8988T (cell line): ENCODE results near the gene NDUFAF3.

Experiments used
- DNase-seq: peaks from one replicate; pipeline ENCODE4 v3.0.0; 2011

Gene NDUFAF3, protein sequence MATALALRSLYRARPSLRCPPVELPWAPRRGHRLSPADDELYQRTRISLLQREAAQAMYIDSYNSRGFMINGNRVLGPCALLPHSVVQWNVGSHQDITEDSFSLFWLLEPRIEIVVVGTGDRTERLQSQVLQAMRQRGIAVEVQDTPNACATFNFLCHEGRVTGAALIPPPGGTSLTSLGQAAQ

DNA sequence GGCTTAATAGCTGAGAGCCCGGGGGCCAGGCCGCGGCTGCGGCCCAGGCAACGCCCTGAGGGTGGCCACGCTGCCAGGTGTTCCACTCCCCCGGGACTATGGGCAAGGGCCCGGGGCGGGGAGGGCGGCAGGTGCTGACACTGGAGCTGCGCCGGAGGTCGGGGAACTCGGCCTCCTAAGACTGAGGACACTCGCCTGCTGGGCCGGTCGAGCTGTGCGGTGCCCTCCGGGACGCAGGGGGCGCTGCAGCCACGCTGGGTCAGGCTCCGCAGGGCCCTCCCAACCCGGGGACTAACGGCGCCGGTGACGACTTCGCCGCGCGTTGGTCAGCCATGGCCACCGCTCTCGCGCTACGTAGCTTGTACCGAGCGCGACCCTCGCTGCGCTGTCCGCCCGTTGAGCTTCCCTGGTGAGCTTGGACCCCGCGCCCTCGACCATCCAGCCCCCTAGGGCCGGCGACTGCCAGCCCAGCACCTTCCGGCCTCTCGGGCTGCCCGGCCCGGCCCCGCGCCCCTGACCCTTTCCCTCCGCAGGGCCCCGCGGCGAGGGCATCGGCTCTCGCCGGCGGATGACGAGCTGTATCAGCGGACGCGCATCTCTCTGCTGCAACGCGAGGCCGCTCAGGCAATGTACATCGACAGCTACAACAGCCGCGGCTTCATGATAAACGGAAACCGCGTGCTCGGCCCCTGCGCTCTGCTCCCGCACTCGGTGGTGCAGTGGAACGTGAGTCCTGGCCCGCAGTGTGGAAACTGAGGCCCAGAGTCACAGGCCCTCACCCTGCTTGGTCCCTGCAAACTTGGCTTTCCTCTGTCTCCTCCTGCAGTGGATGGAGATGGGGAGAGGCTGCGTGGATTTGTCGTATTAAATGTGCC lies at the start of gene NDUFAF3:
TSS of gene NDUFAF3 (plus strand) at position 309 of the 875 bp plus-strand sequence. CDS start at position 333, 24 bp downstream.
- peak; percentile 93 for DNase-seq

DNA sequence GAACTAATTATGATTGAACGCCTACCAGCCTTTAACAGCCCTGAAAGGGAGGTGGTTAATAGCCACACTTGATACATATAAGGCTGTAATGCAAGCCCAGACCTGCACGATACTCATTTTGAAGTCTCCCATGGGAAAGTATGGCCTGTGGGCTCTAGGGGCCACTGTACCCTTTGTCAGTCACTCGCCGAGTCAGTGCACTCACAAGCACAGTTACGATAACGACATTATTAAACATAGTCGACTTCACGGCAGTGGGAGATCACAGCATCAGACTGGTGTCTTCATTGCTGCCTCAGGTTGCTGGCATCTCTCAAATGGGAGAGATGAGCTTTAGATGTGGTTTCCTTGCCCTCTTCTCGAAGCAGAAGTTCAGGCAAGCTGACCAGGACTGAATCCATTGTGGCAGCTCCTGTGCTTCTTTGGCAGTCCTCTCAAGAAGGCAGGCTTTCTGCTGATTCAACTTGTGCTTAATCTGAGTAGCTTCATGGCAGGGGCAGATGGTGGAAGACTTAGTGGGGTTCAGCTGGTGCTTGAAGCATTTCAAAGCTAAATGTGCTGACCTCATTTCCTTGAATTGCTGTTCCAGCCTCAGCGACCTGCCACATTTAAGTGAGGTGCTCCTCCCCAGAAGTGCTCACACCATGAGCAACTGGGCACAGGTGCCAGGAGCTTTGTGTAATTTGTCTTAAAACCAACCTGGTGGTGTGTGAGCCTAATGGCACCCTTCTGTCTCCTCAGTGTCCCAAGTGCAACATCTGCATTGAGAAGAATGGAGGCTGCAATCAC lies 47.7 kb upstream of the NDUFAF3 start:
- no peak for DNase-seq

DNA sequence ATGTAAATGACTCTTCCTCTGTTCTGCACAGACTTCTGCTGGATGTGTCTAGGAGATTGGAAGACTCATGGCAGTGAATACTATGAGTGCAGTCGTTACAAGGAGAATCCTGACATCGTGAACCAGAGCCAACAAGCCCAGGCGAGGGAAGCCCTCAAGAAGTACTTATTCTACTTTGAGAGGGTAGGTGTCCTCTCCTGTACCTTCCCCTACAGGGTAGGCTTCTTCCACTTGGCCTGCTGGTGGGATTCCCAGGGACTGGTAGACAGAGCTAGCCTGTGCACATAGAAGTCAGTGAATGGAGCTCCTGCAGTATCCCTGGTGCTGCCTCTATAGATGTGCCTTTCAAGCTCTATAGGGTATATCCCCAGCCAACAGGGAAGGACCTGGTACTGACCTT lies 42.5 kb upstream of the NDUFAF3 start:
- DNase-seq = no peak

DNA sequence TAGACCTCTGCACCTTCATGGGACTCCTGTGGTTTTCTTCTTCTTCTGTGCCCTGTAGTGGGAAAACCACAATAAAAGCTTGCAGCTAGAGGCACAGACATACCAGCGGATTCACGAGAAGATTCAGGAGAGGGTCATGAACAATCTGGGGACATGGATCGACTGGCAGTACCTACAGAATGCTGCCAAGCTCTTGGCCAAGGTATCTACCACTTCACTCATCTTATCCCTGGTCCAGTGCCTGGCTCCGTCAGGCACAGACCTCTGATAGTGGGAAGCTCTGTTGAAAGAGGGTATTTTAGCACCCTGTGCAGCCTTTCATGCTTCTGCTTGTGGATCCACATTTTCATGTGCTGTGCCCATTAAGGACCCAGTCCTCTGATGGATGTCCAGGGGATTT lies 41.6 kb upstream of the NDUFAF3 start:
- DNase-seq = no peak

DNA sequence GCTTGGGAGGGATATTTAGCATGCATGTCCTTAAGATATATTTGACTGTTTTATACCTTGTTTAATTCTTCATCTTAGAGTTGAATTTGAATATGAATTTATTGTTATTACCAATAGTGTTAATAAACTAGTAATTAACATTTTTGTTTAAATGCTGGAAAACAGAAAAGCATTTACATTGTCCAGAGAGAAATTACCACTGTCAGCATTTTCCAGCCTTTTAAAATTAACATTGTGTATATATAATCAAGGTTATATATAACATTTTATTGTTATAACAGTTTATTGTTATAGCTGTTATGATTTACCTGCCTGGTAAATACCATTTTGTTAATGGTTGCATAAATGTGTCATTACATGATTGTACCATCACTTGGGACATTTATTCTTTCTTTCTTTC lies 39.9 kb upstream of the NDUFAF3 start:
- no peak for DNase-seq

DNA sequence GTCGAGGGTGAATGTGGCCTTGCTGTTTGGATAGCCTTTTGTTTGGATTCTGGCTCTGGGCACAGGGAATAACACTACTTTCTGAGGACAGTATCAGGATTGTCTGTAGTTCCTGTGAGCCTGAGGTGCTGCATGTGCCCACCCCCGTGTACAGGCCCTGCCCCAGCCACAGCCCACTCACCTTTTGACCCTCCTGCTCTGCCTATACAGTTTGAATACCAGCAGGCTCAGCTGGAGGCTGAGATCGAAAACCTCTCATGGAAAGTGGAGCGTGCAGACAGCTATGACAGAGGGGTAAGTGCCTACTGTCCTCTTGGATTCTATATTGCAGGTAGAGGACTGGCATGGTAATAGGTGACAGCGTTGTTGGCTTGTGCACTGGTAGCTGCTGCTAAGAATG lies 39.2 kb upstream of the NDUFAF3 start:
- no peak for DNase-seq

DNA sequence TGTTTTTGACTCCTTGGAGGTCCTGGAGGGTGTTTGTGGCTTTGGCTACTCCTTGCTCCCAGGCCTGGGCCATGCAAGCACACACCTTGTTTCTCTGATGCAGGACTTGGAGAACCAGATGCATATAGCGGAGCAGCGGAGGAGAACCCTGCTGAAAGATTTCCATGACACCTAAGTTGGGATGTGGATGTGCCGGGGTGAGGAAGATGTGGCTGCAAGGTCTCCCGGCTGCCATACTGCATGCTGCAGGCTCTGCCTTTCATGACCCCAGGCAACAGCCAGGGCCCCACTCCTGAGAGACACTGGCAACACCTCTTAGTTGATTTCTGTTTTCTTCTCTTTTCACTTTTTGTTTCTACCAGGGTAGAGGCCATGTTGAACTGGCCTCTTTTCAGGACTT lies 38.8 kb upstream of the NDUFAF3 start:
- DNase-seq = no peak

DNA sequence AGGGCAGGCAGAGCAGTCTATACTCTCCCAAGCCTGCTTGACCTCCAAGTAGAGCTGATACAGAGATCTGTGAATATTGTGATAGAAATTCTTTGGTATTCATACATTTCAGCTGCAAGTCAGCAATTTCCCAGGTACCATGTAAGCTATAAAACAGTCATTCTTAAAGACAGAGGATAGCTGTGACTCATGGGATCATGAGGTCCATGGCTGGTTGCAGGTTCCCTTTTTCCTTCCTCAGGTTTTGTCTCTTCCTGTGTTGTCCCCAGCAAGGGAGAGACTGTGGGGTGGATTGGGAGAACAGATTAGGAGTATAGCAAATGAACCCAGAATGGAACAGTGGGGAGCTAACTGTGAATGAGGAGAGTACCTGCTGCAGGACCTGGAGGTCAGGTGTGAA lies 37.3 kb upstream of the NDUFAF3 start:
- no peak for DNase-seq

DNA sequence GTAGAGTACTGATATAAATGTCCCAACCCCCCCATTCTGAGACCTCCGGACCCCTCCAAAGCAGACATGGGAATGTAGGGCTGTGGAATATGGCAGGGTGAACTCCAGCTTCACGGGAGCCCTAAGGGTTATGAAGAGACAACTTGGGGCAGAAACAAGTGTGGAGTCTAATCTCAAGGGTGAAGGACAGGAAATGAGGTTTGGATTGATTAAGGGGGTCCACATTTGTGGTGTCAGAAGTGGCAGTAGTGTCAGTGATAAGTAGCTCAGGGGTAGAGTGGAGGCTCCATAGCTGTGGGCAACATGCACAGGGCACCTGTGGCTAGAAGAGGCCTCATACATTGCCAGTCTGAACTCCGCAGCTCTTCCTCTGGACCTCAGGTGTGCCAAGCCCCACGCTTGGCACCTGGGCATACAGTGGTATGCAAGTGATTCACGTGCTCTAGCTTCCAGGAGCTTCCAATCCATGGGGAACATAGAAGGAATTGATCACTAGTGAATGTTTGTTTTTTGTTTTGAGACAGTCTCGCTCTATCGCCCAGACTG lies 36.0 kb upstream of the NDUFAF3 start:
- no peak for DNase-seq

DNA sequence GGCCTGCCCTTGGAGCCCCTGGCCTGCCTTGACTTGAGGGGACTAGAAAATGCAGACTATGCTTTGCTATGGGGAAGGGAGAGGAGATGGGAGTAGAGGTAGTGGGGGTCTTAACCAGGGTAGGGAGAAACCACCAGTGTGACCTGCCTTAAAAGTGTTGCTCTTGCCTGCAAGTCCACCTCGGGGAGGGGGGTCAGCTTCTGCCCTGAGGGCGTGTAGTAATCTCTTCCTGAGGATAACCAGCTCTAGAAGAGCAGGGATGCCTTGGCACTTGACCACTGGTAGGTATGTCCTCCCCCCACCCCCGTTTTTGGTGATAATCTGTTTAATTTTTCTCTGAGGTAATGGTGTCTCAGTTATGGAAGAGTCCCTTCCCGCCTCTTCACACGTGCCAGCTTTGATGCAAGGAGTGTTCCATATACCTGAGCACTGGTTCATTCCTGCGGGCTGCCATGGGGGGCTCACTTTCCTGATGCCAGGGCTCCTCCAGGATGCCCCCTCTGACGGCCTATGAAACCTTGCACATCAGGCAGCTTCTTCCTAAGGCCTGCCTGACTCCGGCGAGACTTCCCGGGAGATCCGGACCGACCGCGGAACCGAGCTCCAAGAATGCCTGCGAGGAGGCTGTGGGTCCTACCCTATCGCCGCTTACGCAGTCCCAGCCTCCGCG lies 32.7 kb upstream of the NDUFAF3 start:
- DNase-seq = no peak

DNA sequence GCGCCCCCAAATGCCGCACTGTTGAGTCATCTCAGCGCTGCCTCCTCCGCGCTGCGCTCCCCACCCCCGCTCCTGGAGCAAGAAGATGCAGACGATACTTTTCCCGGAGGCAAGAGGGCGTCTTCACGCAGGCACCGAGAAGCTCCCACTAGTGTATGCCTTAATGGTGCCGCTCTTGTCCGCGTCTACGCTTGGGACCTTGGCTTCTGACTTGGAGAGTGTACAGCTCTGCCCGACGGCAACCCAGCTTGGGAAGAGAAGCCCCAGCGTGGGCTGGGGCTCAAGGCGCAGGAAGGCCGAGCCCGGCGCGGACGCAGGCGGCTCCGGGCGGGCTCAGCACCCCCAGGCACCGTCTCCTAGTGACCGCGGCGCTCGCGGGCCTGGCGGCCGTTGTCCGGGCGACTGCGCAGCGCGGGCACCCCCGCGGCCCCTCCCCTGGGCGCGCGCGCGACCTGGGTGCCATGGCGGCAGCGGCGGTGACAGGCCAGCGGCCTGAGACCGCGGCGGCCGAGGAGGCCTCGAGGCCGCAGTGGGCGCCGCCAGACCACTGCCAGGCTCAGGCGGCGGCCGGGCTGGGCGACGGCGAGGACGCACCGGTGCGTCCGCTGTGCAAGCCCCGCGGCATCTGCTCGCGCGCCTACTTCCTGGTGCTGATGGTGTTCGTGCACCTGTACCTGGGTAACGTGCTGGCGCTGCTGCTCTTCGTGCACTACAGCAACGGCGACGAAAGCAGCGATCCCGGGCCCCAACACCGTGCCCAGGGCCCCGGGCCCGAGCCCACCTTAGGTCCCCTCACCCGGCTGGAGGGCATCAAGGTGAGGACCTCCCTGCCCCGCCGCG lies 31.9 kb upstream of the NDUFAF3 start, which contains the start of gene P4HTM:
TSS of gene P4HTM (plus strand) at position 446 of the 840 bp plus-strand sequence. CDS start at position 462, 16 bp downstream.
- peak; percentile 75 for DNase-seq

DNA sequence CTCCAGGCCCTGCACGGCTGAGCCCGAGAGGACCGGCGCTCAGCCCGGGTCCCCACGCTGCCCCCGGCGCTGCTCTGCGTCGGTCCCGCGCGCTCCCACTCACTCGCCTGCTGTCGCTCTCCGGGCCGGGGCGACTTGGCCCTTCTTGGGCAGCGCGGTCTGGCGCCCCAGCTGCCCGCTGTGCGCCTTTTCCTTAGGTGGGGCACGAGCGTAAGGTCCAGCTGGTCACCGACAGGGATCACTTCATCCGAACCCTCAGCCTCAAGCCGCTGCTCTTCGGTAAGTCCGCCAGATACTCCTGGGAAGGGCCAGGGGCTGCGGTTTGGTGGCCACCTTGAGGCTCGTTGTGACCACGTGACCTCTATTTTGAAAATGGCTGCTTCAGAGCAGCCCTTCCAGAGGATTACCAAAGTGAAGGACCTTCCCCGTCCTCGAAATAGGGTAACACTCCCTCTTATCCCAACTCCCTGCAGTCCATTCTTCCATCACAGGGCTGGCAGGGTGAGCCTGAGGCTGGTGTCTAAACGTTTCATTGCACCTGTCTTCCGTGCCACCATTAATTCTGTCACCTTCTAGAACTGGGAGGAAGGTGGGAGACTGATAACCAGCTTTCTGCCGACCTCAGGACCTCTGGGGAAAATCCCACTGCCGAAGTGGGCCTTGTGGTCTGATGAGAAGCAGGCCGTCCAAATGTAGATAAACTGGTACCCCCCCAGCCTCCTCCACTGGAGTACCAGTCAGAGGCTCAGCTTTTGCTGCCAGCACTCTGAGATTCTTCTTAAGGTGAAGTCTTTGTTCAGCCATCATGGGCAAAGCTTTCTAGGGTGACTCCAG lies 31.1 kb upstream of the NDUFAF3 start:
- no peak for DNase-seq

DNA sequence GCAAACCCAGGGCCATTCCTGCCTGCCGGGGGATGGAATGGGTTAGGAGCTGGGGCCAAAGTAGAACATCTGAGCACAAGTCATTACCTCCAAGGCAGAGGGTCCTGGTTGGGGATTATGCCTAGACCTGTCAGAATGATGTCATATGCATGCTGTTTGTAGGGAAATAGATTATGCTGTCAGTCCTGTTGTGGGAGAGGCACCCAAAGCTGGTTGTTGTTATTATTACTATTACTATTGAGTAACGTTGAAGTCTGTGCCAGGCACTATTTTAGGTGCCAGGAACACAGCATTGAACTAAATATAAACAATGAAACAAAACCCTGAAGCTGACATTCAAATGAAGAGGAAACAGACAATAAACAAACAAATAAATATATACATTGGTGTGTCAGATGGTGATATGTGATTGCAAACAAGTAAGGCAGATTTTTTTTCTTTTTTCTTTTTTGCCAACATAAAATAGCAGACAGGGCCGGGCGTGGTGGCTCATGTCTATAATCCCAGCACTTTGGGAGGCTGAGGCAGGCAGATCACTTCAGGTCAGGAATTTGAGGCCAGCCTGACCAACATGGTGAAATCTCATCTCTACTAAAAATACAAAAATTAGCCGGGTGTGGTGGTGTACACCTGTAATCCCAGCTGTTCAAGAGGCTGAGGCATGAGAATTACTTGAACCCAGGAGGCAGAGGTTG lies 29.9 kb upstream of the NDUFAF3 start:
- DNase-seq = no peak

DNA sequence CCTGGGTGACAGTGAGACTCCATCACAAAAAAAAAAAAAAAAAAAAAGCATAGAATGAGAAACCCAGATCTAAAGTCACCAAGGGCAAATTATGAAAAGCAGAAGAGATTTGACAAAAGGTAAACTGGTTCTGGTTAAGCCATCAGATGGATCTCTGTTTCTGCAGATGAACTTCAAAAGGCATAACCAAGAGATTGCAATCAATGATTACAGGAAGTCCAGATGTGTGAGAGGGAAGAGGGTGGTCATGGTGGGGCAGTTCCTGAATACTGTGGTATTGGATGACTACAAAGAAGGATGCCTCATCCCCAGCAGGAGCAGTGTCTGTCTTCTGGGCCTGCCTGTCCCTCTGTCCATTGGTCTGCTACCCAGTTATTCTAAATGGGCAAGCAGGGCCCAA lies 28.1 kb upstream of the NDUFAF3 start:
- DNase-seq = no peak

DNA sequence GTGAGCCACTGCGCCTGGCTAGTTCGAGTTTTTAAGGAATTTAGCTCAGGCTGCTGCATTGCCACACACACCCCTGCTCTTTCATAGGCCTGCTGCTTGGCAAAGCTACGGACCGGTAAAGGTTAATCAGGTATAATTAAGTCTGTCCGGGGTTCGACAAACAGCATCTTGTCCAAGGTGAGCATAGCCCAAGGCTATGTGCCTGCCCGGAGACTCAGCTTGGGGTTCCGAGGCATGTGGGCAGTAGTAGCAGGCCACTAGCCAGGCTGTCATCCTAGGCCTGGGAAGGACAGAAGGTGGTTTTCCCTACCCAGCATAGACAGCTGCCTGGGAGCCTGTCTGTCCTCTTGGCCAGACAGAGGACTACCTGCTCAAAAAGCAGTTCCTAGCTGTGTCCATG lies 25.3 kb upstream of the NDUFAF3 start:
- DNase-seq = no peak

DNA sequence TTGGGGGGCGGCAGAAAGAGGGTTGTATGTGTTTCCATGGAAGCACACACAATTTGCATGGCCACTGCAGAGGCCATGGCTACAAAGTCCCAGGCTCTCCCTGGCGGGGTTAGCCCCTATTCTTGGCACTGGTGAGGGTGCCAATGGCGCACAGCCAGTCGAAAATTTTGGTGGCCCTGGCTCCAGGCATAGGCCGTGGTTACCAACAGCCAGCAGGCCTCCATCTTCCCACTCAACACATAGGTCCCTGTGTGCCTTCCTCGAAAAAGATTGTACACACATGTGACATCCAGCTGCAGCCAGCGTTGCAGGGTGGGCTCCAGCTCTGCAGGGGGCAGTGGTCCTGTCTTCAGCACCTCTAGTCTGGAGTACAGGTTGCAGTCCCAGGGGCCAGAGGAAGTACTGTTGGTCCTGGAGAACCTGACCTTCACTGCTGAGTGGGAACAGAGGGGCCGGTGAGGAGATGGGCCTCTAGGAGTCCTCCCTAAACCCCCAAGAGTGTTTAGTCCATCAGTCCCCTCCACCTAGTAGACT lies 24.8 kb upstream of the NDUFAF3 start:
- DNase-seq = no peak

DNA sequence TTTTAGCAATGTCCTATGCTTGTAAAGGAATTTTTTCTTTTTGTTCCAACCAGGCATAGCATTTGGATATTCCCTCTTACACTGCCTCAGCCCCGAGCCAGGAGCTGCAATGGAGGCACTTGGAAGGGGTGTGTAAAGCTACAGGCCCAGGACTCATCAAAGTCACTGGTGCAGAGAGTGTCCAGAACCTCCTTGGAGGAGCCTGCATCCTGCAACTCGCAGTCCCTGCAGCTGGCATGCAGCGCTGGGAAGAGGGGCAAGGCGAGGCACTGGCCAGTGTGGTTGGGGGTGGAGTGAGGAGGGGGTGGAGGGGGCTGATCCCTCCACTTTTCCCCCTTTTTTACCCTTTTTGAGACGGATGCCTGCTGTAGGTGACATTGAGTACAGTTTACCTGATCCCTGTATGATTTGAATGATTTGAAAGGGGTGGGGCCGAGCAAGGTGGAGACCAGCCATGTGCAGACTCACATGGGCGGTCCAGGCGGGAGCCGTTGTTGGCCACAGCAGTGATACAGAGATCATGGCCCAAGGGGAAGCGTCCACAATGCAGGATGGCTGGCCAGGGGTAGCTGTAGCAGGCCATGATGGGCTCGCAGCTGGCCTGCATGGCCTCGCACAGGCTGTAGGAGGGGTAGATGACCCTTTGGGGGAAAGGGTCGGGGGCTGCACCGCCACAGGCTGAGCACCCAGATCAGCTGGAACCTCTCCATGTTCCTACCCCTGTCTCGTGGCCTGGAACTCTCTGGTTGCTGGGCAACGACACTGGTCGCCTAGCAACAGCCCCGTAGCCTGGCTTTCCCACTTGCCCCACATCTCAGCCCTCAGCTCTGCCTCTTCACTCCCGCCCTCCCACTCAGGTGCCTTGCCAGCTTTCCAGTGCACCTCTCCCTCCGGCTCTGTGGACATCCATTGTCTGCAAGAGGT lies 23.9 kb upstream of the NDUFAF3 start:
- no peak for DNase-seq

DNA sequence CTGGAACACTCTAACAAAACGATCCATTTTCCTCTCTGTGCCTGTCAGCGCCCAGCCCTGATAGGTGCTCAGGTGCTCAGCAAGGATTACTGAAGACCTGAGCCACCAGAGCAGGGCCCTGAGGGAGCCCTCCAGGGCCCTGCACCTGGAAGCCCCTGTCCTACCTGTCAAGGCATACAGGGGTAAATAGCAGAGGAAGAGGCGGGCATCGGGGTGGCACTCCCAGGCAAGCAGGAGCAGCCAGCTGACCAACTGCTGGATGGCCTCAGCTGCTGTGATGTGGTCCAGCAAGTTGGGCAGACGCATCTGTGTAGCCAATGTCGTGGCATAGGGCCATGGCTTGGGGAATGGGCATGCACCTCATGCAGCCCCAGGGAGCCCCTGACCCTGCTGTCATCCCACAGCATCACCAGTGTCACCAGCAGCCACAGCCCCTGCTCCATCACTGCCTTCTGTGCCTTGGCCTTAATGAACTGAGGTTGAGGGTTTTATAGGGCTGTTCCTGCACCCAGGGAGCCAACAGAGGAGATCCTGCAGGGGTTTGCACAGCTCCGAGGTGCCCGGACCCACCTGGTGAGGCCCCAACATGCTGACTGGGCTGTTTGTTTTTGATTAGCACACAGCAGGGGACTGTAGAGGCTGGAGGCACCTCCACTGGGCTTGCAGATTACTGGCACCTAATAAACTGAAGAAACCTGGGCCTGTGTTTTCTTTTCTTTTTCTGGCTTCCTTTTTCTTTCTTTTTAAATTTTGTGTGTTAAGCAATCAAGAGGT lies 22.6 kb upstream of the NDUFAF3 start:
- DNase-seq = no peak
